Adrenal gland (tissue), 12 donors: ENCODE results near the gene ZNF518A. TPM values are rescaled to one million over a fixed set of nuclear protein-coding genes. Genes with fewer than 3 reads are reported as not detected.

Source experiments
- DNase-seq, 7 donors: peaks; one replicate each; pipeline ENCODE4 v3.0.0-alpha.2; 2019 to 2020
- H3K27ac ChIP-seq, 5 donors: fragments of 200-600 bp; sonication (generic) in 4 of 5; 1 replicate in 3 of 5; 2 replicates in 2 of 5; pipeline versions ENCODE4 v1.5.1 to v1.8.0; 2016 to 2020; ENCODE audit warnings: mild to moderate bottlenecking in 1 of 5
- H3K27me3 ChIP-seq: fragments of 200-600 bp; 2 replicates; pipeline ENCODE4 v1.8.0; 2021
- H3K36me3 ChIP-seq, 2 donors: fragments of 200-600 bp; replicated peaks in 1 of 2; 1 replicate in 1 of 2; 2 replicates in 1 of 2; pipeline versions ENCODE4 v1.5.1 to v1.8.0; 2018 to 2022
- H3K4me1 ChIP-seq, 2 donors: fragments of 200-600 bp; replicated peaks in 1 of 2; 1 replicate in 1 of 2; 2 replicates in 1 of 2; pipeline versions ENCODE4 v1.5.1 to v1.8.0; 2018 to 2021
- H3K4me3 ChIP-seq, 4 donors: fragments of 200-600 bp; sonication (generic) in 3 of 4; one replicate each; pipeline ENCODE4 v1.5.1; 2016 to 2018
- H3K9me3 ChIP-seq, 3 donors: fragments of 200-600 bp; sonication (generic) in 1 of 3; replicated peaks in 1 of 3; 1 replicate in 2 of 3; 2 replicates in 1 of 3; pipeline versions ENCODE4 v1.5.1 to v1.8.0; 2016 to 2021
- CTCF ChIP-seq, 6 experiments: fragments of 450-650 bp in 4 of 6; fragments of 200-600 bp in 2 of 6; sonication (generic) in 1 of 6; IDR thresholded peaks; 1 replicate in 5 of 6; 2 replicates in 1 of 6; pipeline versions ENCODE4 v1.5.1 to v1.8.0; 2016 to 2021; ENCODE audit warnings: antibody characterized with exemption in 6 of 6, mild to moderate bottlenecking in 2 of 6, moderate library complexity in 1 of 6
- POLR2A ChIP-seq, 2 donors: fragments of 450-650 bp; IDR thresholded peaks; one replicate each; pipeline ENCODE4 v1.6.1; 2017; ENCODE audit warnings: antibody characterized with exemption in 2 of 2, mild to moderate bottlenecking in 2 of 2, moderate library complexity in 1 of 2
- WGBS, 4 donors: extraction: QIAGEN DNeasy Blood & Tissue Kit in 2 of 4; methylation state at CpG; one replicate each; pipeline versions ENCODE4 v1.1.5 to v1.1.7; 2013 to 2017; 5-methylcytosine and 5-hydroxymethylcytosine counted together
- intact Hi-C, 2 donors: fragments of 100-400 bp; cut with DNase I; formaldehyde crosslinking; loops; one replicate each; pipeline versions ENCODE4 v1.14.1 to v1.15.0; 2022 to 2023
- polyA plus RNA-seq, 3 donors: library from polyadenylated mRNA; stranded (reverse); fragments of 200-250 nt in 2 of 3; fragments of 350-450 nt in 1 of 3; fragmentation: Illumina TruSeq in 1 of 3; extraction: RNeasy Lipid Tissue Mini Kit (QIAGEN cat#74804) in 1 of 3; gene quantifications; one replicate each; pipeline ENCODE4 v1.2.3, GENCODE V29; 2013 to 2014
- small RNA-seq, 2 donors: library from RNA; depleted of rRNA; stranded (forward); fragments of <200 nt; gene quantifications; one replicate each; pipeline ENCODE3, GENCODE V24; 2016
- total RNA-seq, 9 donors: library from RNA; depleted of rRNA in 4 of 9; stranded (reverse); fragments of >200 nt in 4 of 9; fragments of 120-200 nt in 1 of 9; fragmentation: NEBNext Ultra II Directional in 1 of 9; extraction: Animal tissue kit (Norgen Biotek cat#: 25700) in 1 of 9; gene quantifications; one replicate each; pipeline versions ENCODE4 v1.1.0 to v1.2.4, GENCODE V29; 2013 to 2023
- donor health status: healthy with polysubstance abuse.
- donor health status: Bipolar disorder and iron deficiency.
- donor health status: DM: yes; HTN: yes; CAD: no.
- donor health status: DM: no; HTN: no; CAD: no.
- donor health status: DM: no; HTN: no; CAD: no.
- donor health status: DM: yes; HTN: yes; CAD: no.

Gene ZNF518A
- total and polyA plus RNA-seq, 12 donors, result 6.3 to 56.0 (median 13.9) TPM

DNA sequence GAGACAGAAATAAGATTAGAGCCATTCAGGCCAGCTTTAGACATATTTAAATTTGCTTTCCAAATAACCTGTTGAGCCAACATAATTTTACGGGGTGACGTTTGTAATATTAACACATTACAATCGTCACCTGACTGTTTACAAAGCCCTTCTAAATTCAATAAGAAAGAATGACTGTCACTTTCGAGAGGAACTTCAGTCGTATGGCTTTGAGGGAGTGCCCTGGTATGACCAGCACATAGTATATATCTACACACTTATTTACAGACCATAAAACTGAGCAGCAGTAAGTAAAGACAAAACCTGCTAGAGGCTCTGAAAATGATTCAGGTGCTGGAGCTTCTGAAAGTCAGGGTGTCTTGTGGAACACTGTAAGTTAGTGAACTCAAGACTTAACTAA, 78.8 kb downstream of the ZNF518A start:
- DNase-seq, result no peak
- H3K27me3 ChIP-seq, result no peaks in the 10 kb centered on the region
- H3K4me1 ChIP-seq, result no peaks in the 10 kb centered on the region
- no peaks in the 10 kb centered on the region for H3K36me3 ChIP-seq
- H3K9me3 ChIP-seq, result no peaks in the 10 kb centered on the region
- no peak overlapping the region for H3K27ac ChIP-seq
- no peak overlapping the region for H3K4me3 ChIP-seq
- TF ChIP-seq POLR2A (IDR thresholded peaks at IDR 0.05), result no peak
- TF ChIP-seq CTCF (IDR thresholded peaks at IDR 0.05), result no peak
- intact Hi-C loops, result no loop called here
- WGBS, 4 donors, result 65 to 74% (median 69%) methylated on average over 5 of the region's 5 CpGs

DNA sequence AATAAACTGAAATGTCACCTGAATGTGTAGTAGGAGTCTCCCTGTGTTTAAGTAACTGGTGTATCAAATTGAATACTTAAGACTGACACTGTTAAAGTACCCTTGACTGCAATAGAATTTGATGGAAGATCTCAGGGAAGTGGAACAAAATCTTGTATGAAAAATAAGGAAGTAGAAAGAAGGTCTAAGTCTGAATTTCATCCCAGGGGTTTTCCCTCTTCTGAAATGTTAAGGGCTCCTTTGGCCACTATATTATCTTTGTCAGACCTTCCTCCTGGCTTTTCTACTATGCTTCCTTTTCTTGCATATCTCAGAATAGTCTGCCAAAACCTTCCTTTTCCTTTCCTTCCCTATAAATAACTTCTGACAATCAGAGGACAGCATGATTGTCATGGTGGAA, 81.7 kb downstream of the ZNF518A start:
- no peaks in the 10 kb centered on the region for H3K27me3 ChIP-seq

DNA sequence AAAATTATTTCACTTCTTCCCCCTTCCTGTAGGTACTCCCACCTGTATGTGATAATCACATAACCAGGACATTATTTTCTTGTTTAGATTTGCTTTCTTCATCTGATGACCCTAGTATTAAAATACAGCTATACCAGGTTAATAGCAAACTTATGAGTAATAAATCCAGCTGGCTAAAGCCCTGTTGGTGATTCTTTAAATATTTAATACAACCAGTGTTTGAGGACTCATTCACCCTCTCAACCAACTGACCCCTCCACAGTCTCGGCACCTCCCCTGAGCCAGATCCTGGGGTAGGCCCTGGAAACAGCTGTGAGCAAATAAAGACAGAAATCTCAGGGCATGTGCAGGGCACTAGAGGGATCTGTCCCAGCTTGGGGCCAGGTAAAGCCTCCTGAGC, 82.8 kb downstream of the ZNF518A start:
- WGBS, 4 donors, result 90 to 100% (median 98%) methylated on average over 1 of the region's 1 CpG
- no peaks in the 10 kb centered on the region for H3K4me1 ChIP-seq

More for the DNA sequence above, 81.7 kb downstream of the ZNF518A start:
- intact Hi-C loops, result no loop called here
- TF ChIP-seq CTCF (IDR thresholded peaks at IDR 0.05) (no peak), POLR2A (IDR thresholded peaks at IDR 0.05) (no peak)
- no peak overlapping the region for H3K27ac ChIP-seq
- no peak for DNase-seq
- H3K36me3 ChIP-seq, result no peaks in the 10 kb centered on the region
- no peaks in the 10 kb centered on the region for H3K4me1 ChIP-seq
- no peaks in the 10 kb centered on the region for H3K9me3 ChIP-seq
- no peak overlapping the region for H3K4me3 ChIP-seq

More for the DNA sequence above, 82.8 kb downstream of the ZNF518A start:
- DNase-seq, result no peak
- Histone ChIP-seq H3K9me3 (no peaks in the 10 kb centered on the region), H3K4me3 (no peak overlapping the region), H3K27ac (no peak overlapping the region), H3K36me3 (no peaks in the 10 kb centered on the region), H3K27me3 (peaks cover 3% of the 10 kb centered on the region)
- intact Hi-C loops, result no loop called here
- TF ChIP-seq CTCF (IDR thresholded peaks at IDR 0.05), result no peak

Small RNA genes lying within 50 kb of the gene (small RNA-seq; reads per million reads assigned to genes)
- gene RNU6-271P, result 0 to 0.08 reads per million in 2 donors

Other genes with a start within 250 kb of the ZNF518A start
- gene CC2D2B, start 222.3 kb upstream of the ZNF518A start, total RNA-seq, result 1 to 10 TPM in 4 of 9 donors, under 1 TPM in 4, not detected in 1; 0.66 to 3.4 (median 1.2) TPM
- gene CC2D2B, start 222.3 kb upstream of the ZNF518A start, polyA plus RNA-seq, result 1 to 10 TPM in 1 of 3 donors, under 1 TPM in 2; 0.29 to 1.5 (median 0.81) TPM
- gene CCNJ, start 86.7 kb upstream of the ZNF518A start, total RNA-seq, result 10 to 100 TPM in 1 of 9 donors, 1 to 10 TPM in 8; 4.1 to 10.7 (median 6.1) TPM
- 1 to 10 TPM; 3.4 to 6.5 (median 3.8) TPM for gene CCNJ, start 86.7 kb upstream of the ZNF518A start, polyA plus RNA-seq
- gene BLNK, start 141.3 kb downstream of the ZNF518A start, total RNA-seq, result 1 to 10 TPM in 8 of 9 donors, under 1 TPM in 1; 0.72 to 8.5 (median 4.0) TPM
- 1 to 10 TPM; 1.9 to 4.2 (median 2.6) TPM for gene BLNK, start 141.3 kb downstream of the ZNF518A start, polyA plus RNA-seq
- not detected for gene DNTT, start 174.1 kb downstream of the ZNF518A start, total RNA-seq
- not detected for gene DNTT, start 174.1 kb downstream of the ZNF518A start, polyA plus RNA-seq
- not detected for gene OPALIN, start 228.7 kb downstream of the ZNF518A start, total RNA-seq
- not detected for gene OPALIN, start 228.7 kb downstream of the ZNF518A start, polyA plus RNA-seq